ENCODE data around the gene CSRP1. TPM values are rescaled to one million over a fixed set of nuclear protein-coding genes. Genes with fewer than 3 reads are reported as not detected.

The CSRP1 gene
- total RNA-seq, 1 experiment from 2014 or later, result 14.3 TPM

DNA sequence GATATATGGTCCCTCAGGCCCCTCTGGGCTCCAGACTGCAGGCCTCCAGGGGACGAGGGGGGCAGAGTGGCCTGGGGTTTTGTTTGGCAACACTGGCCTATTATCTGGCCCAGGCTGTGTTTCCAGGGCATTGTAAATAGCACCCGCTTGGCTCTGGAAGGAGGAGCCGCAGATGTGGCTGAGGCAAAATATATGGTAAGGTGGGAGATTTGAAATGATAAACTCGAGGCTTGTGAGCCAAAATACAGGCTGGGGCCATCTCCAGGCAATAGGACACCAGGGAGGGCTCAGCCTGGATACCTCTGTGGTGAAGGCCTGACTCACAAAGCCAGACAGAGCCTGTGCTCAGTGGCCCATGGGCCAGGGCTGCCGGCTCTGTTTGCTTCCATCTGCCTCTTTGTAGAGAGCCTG is 46.0 kb upstream of the CSRP1 start:
- Mint-ChIP-seq H3K36me3 (no peaks in the 10 kb centered on the region), H3K4me3 (no peak overlapping the region), H3K4me1 (peaks cover 9% of the 10 kb centered on the region), H3K27ac (no peak overlapping the region), H3K27me3 (ENCODE audit: low read depth) (no peaks in the 10 kb centered on the region; the same call in 1 of the 2 replicates), H3K9me3 (no peaks in the 10 kb centered on the region)
- CTCF ChIA-PET, result interaction anchor here (1.4 kb wide), 1 partner anchor 41 kb away, joined by 5 read pairs; no protein-coding TSS in a partner anchor
- POLR2A ChIA-PET, result no interaction called here
- DNase-seq (ENCODE audit: low spot score) (no peak), ATAC-seq (no peak; the same call in 1 of the 2 replicates)
- TF ChIP-seq ZNF263 (CRISPR knock-in tag; IDR thresholded peaks at IDR 0.05; ENCODE audit: low read depth), result no peak

DNA sequence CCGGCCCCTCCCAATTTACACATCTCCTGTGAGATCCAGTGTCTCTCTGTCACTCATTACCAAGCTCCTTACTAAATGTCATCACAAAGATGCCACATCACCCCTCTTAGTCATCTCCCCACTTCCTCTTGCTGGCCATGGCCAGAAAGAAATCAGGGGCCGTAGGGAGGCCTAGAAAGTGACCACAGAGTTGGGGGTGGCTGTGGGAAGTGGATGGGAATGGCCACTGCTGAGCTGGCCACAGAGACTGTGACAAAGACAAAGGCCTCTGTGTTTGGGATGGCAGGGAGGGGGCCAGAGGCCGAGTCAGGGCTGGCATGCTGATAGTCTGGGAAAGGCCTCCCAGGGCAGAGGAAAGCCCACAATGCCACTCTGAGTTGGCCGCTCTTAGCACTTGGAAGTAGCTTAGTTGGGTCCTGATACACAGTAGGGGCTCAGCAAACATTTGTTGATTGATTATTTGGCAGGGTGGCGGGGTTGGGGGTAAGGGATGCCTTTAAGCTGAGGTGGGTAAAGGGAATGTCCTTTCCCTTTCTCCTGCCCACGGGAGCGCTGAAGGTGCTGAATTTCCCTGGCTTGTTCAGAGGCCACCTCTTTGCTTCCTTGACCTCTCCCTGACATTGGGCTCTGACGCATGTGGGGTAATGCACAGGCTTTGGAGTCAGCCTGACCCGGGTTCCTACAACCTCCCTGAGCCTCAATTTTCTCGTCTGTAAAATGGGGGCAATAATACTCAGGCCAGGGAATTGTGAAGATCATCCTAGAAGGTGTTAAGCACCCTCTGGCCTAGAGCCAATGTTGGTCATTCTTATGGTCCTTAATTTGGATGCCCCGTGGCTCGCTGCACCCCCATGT is 45.2 kb upstream of the CSRP1 start:
- no peaks in the 10 kb centered on the region; the same call in 1 of the 2 replicates for H3K27me3 Mint-ChIP-seq (ENCODE audit: low read depth)

More for the DNA sequence above, 45.2 kb upstream of the CSRP1 start:
- H3K36me3 Mint-ChIP-seq, result no peaks in the 10 kb centered on the region
- no peaks in the 10 kb centered on the region for H3K9me3 Mint-ChIP-seq
- POLR2A ChIA-PET, result no interaction called here
- TF ChIP-seq ZBTB21 (CRISPR knock-in tag; IDR thresholded peaks at IDR 0.05; ENCODE audit: borderline replicate concordance) (no peak), ZNF396 (CRISPR knock-in tag; IDR thresholded peaks at IDR 0.05; ENCODE audit: borderline replicate concordance) (no peak), NFE2L1 (CRISPR knock-in tag; IDR thresholded peaks at IDR 0.05) (no peak), ZNF121 (CRISPR knock-in tag; IDR thresholded peaks at IDR 0.05) (no peak), SMAD4 (CRISPR knock-in tag; IDR thresholded peaks at IDR 0.05) (no peak), CBFB (CRISPR knock-in tag; IDR thresholded peaks at IDR 0.05; ENCODE audit: low read depth) (no peak), NFYB (CRISPR knock-in tag; conservative IDR thresholded peaks at IDR 0.05; ENCODE audit: low read depth) (no peak), GTF2I (CRISPR knock-in tag; conservative IDR thresholded peaks at IDR 0.05) (no peak), RELA (CRISPR knock-in tag; IDR thresholded peaks at IDR 0.05; ENCODE audit: borderline replicate concordance) (no peak), ELF4 (CRISPR knock-in tag; IDR thresholded peaks at IDR 0.05; ENCODE audit: low read depth) (no peak), ZNF423 (CRISPR knock-in tag; IDR thresholded peaks at IDR 0.05) (no peak)
- TF ChIP-seq, protein P1, sequence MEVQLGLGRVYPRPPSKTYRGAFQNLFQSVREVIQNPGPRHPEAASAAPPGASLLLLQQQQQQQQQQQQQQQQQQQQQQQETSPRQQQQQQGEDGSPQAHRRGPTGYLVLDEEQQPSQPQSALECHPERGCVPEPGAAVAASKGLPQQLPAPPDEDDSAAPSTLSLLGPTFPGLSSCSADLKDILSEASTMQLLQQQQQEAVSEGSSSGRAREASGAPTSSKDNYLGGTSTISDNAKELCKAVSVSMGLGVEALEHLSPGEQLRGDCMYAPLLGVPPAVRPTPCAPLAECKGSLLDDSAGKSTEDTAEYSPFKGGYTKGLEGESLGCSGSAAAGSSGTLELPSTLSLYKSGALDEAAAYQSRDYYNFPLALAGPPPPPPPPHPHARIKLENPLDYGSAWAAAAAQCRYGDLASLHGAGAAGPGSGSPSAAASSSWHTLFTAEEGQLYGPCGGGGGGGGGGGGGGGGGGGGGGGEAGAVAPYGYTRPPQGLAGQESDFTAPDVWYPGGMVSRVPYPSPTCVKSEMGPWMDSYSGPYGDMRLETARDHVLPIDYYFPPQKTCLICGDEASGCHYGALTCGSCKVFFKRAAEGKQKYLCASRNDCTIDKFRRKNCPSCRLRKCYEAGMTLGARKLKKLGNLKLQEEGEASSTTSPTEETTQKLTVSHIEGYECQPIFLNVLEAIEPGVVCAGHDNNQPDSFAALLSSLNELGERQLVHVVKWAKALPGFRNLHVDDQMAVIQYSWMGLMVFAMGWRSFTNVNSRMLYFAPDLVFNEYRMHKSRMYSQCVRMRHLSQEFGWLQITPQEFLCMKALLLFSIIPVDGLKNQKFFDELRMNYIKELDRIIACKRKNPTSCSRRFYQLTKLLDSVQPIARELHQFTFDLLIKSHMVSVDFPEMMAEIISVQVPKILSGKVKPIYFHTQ (CRISPR knock-in tag; IDR thresholded peaks at IDR 0.05), result no peak
- TF ChIP-seq, protein P2, sequence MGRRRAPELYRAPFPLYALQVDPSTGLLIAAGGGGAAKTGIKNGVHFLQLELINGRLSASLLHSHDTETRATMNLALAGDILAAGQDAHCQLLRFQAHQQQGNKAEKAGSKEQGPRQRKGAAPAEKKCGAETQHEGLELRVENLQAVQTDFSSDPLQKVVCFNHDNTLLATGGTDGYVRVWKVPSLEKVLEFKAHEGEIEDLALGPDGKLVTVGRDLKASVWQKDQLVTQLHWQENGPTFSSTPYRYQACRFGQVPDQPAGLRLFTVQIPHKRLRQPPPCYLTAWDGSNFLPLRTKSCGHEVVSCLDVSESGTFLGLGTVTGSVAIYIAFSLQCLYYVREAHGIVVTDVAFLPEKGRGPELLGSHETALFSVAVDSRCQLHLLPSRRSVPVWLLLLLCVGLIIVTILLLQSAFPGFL (CRISPR knock-in tag; IDR thresholded peaks at IDR 0.05; ENCODE audit: borderline replicate concordance), result no peak
- TF ChIP-seq, protein P3, sequence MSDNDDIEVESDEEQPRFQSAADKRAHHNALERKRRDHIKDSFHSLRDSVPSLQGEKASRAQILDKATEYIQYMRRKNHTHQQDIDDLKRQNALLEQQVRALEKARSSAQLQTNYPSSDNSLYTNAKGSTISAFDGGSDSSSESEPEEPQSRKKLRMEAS (CRISPR knock-in tag; IDR thresholded peaks at IDR 0.05), result no peak
- TF ChIP-seq, protein P4, sequence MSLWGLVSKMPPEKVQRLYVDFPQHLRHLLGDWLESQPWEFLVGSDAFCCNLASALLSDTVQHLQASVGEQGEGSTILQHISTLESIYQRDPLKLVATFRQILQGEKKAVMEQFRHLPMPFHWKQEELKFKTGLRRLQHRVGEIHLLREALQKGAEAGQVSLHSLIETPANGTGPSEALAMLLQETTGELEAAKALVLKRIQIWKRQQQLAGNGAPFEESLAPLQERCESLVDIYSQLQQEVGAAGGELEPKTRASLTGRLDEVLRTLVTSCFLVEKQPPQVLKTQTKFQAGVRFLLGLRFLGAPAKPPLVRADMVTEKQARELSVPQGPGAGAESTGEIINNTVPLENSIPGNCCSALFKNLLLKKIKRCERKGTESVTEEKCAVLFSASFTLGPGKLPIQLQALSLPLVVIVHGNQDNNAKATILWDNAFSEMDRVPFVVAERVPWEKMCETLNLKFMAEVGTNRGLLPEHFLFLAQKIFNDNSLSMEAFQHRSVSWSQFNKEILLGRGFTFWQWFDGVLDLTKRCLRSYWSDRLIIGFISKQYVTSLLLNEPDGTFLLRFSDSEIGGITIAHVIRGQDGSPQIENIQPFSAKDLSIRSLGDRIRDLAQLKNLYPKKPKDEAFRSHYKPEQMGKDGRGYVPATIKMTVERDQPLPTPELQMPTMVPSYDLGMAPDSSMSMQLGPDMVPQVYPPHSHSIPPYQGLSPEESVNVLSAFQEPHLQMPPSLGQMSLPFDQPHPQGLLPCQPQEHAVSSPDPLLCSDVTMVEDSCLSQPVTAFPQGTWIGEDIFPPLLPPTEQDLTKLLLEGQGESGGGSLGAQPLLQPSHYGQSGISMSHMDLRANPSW (CRISPR knock-in tag; conservative IDR thresholded peaks at IDR 0.05; ENCODE audit: low read depth), result no peak
- TF ChIP-seq, protein P5, sequence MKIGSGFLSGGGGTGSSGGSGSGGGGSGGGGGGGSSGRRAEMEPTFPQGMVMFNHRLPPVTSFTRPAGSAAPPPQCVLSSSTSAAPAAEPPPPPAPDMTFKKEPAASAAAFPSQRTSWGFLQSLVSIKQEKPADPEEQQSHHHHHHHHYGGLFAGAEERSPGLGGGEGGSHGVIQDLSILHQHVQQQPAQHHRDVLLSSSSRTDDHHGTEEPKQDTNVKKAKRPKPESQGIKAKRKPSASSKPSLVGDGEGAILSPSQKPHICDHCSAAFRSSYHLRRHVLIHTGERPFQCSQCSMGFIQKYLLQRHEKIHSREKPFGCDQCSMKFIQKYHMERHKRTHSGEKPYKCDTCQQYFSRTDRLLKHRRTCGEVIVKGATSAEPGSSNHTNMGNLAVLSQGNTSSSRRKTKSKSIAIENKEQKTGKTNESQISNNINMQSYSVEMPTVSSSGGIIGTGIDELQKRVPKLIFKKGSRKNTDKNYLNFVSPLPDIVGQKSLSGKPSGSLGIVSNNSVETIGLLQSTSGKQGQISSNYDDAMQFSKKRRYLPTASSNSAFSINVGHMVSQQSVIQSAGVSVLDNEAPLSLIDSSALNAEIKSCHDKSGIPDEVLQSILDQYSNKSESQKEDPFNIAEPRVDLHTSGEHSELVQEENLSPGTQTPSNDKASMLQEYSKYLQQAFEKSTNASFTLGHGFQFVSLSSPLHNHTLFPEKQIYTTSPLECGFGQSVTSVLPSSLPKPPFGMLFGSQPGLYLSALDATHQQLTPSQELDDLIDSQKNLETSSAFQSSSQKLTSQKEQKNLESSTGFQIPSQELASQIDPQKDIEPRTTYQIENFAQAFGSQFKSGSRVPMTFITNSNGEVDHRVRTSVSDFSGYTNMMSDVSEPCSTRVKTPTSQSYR (CRISPR knock-in tag; IDR thresholded peaks at IDR 0.05), result no peak
- TF ChIP-seq, protein P6, sequence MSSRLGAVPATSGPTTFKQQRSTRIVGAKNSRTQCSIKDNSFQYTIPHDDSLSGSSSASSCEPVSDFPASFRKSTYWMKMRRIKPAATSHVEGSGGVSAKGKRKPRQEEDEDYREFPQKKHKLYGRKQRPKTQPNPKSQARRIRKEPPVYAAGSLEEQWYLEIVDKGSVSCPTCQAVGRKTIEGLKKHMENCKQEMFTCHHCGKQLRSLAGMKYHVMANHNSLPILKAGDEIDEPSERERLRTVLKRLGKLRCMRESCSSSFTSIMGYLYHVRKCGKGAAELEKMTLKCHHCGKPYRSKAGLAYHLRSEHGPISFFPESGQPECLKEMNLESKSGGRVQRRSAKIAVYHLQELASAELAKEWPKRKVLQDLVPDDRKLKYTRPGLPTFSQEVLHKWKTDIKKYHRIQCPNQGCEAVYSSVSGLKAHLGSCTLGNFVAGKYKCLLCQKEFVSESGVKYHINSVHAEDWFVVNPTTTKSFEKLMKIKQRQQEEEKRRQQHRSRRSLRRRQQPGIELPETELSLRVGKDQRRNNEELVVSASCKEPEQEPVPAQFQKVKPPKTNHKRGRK (CRISPR knock-in tag; IDR thresholded peaks at IDR 0.05; ENCODE audit: borderline replicate concordance), result no peak
- TF ChIP-seq, protein P7, sequence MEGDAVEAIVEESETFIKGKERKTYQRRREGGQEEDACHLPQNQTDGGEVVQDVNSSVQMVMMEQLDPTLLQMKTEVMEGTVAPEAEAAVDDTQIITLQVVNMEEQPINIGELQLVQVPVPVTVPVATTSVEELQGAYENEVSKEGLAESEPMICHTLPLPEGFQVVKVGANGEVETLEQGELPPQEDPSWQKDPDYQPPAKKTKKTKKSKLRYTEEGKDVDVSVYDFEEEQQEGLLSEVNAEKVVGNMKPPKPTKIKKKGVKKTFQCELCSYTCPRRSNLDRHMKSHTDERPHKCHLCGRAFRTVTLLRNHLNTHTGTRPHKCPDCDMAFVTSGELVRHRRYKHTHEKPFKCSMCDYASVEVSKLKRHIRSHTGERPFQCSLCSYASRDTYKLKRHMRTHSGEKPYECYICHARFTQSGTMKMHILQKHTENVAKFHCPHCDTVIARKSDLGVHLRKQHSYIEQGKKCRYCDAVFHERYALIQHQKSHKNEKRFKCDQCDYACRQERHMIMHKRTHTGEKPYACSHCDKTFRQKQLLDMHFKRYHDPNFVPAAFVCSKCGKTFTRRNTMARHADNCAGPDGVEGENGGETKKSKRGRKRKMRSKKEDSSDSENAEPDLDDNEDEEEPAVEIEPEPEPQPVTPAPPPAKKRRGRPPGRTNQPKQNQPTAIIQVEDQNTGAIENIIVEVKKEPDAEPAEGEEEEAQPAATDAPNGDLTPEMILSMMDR (IDR thresholded peaks at IDR 0.05), result no peak
- CTCF ChIA-PET, result interaction anchor here (1.0 to 2.8 kb wide), 7 partner anchors 8 to 243 kb away, joined by 3 to 9 read pairs (median 4); no protein-coding TSS in a partner anchor
- no peak overlapping the region for H3K27ac Mint-ChIP-seq
- peaks cover 6% of the 10 kb centered on the region for H3K4me1 Mint-ChIP-seq
- DNase-seq (ENCODE audit: low spot score) (no peak), ATAC-seq (no peak)
- no peak overlapping the region for H3K4me3 Mint-ChIP-seq
